ENCODE measurements around the gene RPL12. TPM values are rescaled to one million over a fixed set of nuclear protein-coding genes. Genes with fewer than 3 reads are reported as not detected.

RPL12 gene
- 3,182 and 3,187 TPM in 2 replicates for total RNA-seq

DNA sequence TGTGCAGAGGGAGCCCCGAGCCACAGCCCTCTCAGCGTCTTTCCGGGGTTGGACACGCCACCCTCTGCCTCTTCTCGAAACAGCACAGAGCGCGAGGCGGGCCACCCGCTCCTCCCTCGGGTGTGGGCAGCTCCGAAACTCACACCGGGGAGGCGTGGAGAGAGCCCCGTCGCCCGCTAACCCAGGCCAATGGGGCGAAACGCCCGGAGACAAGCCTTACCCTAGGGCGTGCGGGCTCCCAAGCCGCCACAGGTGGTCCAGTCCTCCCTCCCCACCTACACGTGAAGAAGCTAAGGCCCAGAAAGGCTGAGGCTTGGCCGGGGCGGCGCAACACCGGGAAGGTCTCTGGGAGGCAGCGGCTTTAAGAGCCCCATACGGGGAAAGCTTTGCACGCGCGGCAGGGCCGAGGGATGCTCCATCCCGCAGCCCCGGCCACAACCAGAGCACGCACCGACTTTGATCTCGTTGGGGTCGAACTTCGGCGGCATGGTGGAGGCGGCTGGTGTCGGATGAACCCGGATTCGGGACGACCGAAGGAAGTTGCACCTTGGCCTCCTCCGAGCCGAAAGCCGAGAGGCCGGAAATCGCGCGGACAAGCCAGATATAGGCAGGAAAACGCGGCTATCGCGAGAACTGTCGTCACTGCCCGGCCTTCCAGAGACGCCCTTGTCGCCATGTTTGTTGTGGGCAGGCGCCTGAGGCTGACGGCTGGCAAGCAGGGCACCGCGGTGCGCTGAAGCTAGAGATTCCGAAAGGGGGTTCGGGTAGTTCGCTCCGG is at the start of gene RPL12, which contains the start of gene LRSAM1:
RPL12 (minus strand) TSS at position 577 of the 778 bp plus-strand sequence; CDS start at position 488, 89 bp downstream.
LRSAM1 (plus strand) TSS at position 681 of the 778 bp plus-strand sequence. CDS start 3,018 bp downstream, outside the sequence.
- peak; percentile 52 for DNase-seq (ENCODE audit: low read depth)
- peak within 1 kb of the TSS; percentile 97 for H3K4me3 ChIP-seq (ENCODE audit: low read depth, low read length)
- TF ChIP-seq, protein P1, sequence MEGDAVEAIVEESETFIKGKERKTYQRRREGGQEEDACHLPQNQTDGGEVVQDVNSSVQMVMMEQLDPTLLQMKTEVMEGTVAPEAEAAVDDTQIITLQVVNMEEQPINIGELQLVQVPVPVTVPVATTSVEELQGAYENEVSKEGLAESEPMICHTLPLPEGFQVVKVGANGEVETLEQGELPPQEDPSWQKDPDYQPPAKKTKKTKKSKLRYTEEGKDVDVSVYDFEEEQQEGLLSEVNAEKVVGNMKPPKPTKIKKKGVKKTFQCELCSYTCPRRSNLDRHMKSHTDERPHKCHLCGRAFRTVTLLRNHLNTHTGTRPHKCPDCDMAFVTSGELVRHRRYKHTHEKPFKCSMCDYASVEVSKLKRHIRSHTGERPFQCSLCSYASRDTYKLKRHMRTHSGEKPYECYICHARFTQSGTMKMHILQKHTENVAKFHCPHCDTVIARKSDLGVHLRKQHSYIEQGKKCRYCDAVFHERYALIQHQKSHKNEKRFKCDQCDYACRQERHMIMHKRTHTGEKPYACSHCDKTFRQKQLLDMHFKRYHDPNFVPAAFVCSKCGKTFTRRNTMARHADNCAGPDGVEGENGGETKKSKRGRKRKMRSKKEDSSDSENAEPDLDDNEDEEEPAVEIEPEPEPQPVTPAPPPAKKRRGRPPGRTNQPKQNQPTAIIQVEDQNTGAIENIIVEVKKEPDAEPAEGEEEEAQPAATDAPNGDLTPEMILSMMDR (conservative IDR thresholded peaks at IDR 0.05; ENCODE audit: low read depth, low read length), result no peak

DNA sequence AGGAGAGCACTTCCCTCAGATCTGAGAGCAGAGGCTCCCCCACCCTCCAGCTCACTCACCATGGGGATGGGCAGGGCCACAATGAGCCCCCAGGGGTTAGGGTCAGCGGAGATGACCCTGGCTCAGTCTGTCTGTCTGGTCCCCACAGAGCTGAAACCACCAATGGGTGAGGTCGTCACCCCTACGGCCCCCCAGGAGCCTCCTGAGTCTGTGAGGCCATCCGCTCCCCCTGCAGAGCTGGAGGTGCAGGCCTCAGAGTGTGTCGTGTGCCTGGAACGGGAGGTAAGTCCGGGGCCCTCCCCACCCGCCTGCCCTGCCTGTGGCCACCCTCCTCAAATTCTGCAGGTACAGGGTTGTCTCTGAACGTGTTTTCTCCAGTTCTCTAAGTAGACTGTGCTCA is 49.7 kb upstream of the RPL12 start:
- DNase-seq (ENCODE audit: low read depth), result no peak
- no peak overlapping the region for H3K4me3 ChIP-seq (ENCODE audit: low read depth, low read length)
- TF ChIP-seq, protein P1 (conservative IDR thresholded peaks at IDR 0.05; ENCODE audit: low read depth, low read length), result no peak

DNA sequence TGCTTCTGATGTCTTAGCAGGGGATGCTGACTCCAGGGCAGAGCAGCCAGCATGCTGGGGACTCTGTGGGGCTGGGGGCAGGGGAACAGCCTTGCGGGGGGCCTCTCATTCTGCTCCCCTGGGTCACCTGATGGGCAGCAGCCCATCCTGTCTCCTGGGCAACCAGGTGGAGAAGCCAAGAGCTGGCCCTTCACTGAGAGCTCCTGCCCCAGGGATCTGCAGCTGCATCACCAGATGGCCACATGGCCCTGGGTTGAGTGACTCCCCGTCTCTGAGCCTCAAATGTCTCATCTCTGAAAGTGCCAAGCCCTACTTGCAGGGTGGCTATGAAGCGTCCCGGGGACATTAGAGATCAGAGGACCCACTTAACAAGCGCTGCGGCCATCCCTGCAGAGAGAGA is 49.2 kb upstream of the RPL12 start:
- no peak overlapping the region for H3K4me3 ChIP-seq (ENCODE audit: low read depth, low read length)
- DNase-seq (ENCODE audit: low read depth), result no peak
- TF ChIP-seq, protein P1 (conservative IDR thresholded peaks at IDR 0.05; ENCODE audit: low read depth, low read length), result no peak

DNA sequence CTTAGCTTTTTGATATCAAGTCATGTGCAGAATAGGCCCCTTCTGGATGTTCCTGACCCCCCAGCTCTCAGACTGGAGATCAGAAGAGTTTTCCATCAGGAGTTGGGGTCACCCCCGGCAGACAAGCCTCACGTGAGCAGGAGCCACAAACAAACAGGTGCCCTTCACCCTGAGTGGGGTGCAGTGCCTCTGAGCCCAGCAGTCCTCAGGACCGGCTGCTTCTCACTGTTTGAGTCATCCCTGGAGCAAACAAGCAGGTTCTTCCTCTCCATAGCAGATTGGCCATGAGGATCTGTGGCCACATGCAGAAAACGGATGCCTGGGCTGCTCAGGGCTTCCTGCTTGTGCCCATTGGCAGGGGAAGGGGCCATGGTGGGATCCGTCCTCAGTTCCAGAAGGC is 47.1 kb upstream of the RPL12 start:
- no peak for DNase-seq (ENCODE audit: low read depth)
- H3K4me3 ChIP-seq (ENCODE audit: low read depth, low read length), result no peak overlapping the region
- TF ChIP-seq, protein P1 (conservative IDR thresholded peaks at IDR 0.05; ENCODE audit: low read depth, low read length), result no peak

DNA sequence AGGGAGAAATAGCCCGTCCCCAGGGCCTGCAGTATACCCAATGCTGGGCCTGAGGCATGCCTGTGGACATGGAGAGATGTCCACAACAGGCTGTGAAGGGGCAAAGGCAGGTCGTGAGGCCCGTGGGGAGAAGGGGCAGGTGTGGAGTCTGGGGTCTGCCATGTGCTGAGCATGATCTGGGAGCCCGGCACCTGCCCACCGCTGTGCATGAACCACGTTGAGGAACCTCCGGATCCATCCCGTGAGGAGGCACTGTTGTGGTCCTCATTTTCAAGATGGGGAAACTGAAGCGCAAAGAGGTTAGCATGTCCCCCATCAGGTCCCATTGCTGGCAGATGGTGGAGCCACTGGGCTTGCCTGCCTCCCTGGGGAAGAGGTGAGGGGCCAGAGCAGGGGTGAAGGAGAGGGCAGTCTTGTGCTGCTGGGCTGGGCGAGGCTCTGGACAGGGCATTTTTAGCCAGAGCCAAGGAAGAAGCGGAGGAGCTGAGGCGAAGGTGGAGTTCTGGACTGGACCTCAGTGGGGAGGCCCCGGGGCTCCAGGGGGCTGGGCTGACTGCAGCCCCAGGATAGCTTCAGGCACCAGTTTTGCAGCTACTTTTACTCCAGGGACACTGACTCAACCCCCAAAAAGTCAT is 46.6 kb upstream of the RPL12 start:
- TF ChIP-seq, protein P1 (conservative IDR thresholded peaks at IDR 0.05; ENCODE audit: low read depth, low read length), result no peak
- DNase-seq (ENCODE audit: low read depth), result no peak
- H3K4me3 ChIP-seq (ENCODE audit: low read depth, low read length), result no peak overlapping the region

DNA sequence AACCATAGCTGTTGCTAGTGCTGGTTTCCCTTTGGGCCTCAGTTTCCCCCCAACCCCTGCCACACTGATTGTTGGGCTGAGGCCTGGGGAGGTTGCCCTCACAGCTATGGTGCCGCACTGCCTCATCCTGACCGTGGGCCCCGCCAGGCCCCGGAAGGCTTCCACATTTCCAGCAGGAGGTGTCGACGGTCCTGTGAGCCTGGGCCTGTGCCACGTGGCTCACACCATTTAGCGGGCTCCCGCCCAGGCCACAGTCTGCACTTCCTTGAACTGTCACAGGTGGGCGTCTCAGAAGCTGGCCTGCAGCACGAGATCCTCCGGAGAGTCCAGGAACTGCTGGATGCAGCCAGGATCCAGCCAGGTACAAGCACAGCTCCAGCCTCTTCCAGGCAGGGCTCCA is 45.8 kb upstream of the RPL12 start:
- no peak for DNase-seq (ENCODE audit: low read depth)
- no peak overlapping the region for H3K4me3 ChIP-seq (ENCODE audit: low read depth, low read length)
- TF ChIP-seq, protein P1 (conservative IDR thresholded peaks at IDR 0.05; ENCODE audit: low read depth, low read length), result no peak
